ENCODE results near the gene PSMD5.

- TF ChIP-seq ZFP30 (CRISPR knock-in tag; IDR thresholded peaks at IDR 0.05) (no peak), ZNF8 (CRISPR knock-in tag; IDR thresholded peaks at IDR 0.05) (no peak), ESRRG (CRISPR knock-in tag; IDR thresholded peaks at IDR 0.05) (no peak), GLIS3 (CRISPR knock-in tag; IDR thresholded peaks at IDR 0.05) (no peak), CSDC2 (CRISPR knock-in tag; IDR thresholded peaks at IDR 0.05) (no peak), ZC3H10 (CRISPR knock-in tag; IDR thresholded peaks at IDR 0.05) (no peak), ZFP3 (CRISPR knock-in tag; IDR thresholded peaks at IDR 0.05) (no peak), ARNTL (CRISPR knock-in tag; IDR thresholded peaks at IDR 0.05; ENCODE audit: borderline replicate concordance, low read depth) (no peak)
- TF ChIP-seq, protein P1, sequence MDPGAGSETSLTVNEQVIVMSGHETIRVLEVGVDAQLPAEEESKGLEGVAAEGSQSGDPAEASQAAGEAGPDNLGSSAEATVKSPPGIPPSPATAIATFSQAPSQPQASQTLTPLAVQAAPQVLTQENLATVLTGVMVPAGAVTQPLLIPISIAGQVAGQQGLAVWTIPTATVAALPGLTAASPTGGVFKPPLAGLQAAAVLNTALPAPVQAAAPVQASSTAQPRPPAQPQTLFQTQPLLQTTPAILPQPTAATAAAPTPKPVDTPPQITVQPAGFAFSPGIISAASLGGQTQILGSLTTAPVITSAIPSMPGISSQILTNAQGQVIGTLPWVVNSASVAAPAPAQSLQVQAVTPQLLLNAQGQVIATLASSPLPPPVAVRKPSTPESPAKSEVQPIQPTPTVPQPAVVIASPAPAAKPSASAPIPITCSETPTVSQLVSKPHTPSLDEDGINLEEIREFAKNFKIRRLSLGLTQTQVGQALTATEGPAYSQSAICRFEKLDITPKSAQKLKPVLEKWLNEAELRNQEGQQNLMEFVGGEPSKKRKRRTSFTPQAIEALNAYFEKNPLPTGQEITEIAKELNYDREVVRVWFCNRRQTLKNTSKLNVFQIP (CRISPR knock-in tag; IDR thresholded peaks at IDR 0.05; ENCODE audit: borderline replicate concordance, low read depth) = no peak
- TF ChIP-seq, protein P2, sequence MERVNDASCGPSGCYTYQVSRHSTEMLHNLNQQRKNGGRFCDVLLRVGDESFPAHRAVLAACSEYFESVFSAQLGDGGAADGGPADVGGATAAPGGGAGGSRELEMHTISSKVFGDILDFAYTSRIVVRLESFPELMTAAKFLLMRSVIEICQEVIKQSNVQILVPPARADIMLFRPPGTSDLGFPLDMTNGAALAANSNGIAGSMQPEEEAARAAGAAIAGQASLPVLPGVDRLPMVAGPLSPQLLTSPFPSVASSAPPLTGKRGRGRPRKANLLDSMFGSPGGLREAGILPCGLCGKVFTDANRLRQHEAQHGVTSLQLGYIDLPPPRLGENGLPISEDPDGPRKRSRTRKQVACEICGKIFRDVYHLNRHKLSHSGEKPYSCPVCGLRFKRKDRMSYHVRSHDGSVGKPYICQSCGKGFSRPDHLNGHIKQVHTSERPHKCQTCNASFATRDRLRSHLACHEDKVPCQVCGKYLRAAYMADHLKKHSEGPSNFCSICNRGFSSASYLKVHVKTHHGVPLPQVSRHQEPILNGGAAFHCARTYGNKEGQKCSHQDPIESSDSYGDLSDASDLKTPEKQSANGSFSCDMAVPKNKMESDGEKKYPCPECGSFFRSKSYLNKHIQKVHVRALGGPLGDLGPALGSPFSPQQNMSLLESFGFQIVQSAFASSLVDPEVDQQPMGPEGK (CRISPR knock-in tag; IDR thresholded peaks at IDR 0.05; ENCODE audit: borderline replicate concordance) = no peak
- TF ChIP-seq, protein P3, sequence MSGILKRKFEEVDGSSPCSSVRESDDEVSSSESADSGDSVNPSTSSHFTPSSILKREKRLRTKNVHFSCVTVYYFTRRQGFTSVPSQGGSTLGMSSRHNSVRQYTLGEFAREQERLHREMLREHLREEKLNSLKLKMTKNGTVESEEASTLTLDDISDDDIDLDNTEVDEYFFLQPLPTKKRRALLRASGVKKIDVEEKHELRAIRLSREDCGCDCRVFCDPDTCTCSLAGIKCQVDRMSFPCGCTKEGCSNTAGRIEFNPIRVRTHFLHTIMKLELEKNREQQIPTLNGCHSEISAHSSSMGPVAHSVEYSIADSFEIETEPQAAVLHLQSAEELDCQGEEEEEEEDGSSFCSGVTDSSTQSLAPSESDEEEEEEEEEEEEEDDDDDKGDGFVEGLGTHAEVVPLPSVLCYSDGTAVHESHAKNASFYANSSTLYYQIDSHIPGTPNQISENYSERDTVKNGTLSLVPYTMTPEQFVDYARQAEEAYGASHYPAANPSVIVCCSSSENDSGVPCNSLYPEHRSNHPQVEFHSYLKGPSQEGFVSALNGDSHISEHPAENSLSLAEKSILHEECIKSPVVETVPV (CRISPR knock-in tag; IDR thresholded peaks at IDR 0.05) = no peak
Measured at GRCh38 chr9:120776788-120777187, 65.9 kb downstream of the PSMD5 start.

Measured in SK-N-SH treated with all-trans-retinoic acid at 6 μM for 48 hours (cell line).